Epithelial cell of esophagus (primary cell): Measurements from ENCODE around the gene FOXP4.

Experiments used
- DNase-seq: peaks from one replicate; pipeline ENCODE4 v3.0.0; 2010; ENCODE audit warnings: low read depth
- H3K4me3 ChIP-seq: 2 replicates; pipeline ENCODE4 v1.5.1; 2011; ENCODE audit warnings: mild to moderate bottlenecking, low read length, control low read depth
- TF ChIP-seq, protein P1 (sequence below): IDR thresholded peaks from 2 replicates; pipeline ENCODE4 v1.5.1; 2011; ENCODE audit warnings: low read depth, mild to moderate bottlenecking, low read length, control low read depth, inconsistent platforms; ENCODE audit not compliant: insufficient read depth; ENCODE audit errors: missing control alignments

FOXP4 gene

DNA sequence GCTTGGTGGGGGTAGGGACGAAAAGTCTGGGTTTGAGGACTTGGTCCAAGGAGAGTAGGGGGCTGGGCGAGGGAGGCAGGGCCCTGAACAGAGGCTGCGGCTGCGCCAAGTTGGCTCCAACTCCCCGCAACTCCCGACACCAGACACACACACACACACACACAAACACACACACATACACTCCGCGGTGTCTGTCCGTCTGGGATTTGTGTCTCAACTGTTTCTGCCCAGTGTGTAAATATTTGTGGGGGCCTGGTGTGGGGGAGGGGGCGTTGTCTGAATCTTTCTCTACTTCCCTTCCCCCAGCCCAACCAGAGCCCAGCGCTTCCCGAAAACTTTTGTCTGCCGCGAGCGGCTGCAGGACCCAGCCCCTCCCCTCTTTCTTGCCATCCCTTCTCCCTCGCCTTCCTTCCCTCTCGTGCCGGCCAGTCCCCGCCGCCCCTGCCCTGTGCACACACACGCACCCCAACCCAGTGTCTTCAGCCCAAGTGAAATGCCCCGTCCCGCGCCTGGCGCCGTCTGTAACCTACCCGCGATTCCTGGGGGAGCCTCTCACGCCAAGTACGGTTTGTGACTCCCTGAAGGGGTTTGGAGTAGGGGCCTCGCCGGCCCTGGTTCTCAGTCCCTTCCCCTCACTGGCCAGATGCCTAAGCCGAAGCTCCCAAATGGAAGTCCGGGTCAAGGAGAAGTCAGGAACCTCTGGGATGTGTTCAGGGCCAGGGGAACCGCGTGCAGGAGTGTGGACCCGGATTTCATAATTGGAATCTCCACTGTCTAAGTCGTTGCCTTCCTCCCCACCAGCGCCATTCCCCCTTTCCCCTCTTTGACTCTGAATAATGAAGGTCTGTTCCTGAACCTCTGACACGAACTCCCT, 93.0 kb downstream of the FOXP4 start:
- peak; percentile 28 for DNase-seq
- H3K4me3 ChIP-seq = peak overlapping the region; percentile 86
- TF ChIP-seq, protein P1, sequence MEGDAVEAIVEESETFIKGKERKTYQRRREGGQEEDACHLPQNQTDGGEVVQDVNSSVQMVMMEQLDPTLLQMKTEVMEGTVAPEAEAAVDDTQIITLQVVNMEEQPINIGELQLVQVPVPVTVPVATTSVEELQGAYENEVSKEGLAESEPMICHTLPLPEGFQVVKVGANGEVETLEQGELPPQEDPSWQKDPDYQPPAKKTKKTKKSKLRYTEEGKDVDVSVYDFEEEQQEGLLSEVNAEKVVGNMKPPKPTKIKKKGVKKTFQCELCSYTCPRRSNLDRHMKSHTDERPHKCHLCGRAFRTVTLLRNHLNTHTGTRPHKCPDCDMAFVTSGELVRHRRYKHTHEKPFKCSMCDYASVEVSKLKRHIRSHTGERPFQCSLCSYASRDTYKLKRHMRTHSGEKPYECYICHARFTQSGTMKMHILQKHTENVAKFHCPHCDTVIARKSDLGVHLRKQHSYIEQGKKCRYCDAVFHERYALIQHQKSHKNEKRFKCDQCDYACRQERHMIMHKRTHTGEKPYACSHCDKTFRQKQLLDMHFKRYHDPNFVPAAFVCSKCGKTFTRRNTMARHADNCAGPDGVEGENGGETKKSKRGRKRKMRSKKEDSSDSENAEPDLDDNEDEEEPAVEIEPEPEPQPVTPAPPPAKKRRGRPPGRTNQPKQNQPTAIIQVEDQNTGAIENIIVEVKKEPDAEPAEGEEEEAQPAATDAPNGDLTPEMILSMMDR = no peak

GRCh38 chr6:41639809-41640371, 93.7 kb downstream of the FOXP4 start:
- no peak overlapping the region for H3K4me3 ChIP-seq
- TF ChIP-seq, protein P1 = no peak
- no peak for DNase-seq

DNA sequence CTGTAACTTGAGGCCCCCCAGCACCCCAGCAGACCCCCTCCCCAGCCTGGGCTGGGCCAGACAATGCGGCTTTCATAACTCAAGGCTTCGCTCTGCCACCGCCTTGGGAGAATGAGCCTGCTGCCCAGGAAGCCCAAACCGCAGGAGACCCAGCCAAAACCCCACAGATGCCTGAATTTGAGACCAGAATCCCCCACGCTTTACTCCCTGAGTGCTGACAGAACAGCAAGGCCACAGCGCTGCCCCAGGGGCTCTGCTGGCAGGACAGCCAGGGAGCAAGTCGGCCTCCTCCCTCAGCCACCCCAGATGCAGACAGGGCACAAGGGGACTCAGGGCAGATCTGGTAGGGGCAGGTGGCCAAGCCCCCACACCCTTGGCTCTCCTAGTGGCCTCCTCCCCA, 94.2 kb downstream of the FOXP4 start:
- DNase-seq = no peak
- no peak overlapping the region for H3K4me3 ChIP-seq
- TF ChIP-seq, protein P1 = no peak

GRCh38 chr6:41641352-41641925, 95.3 kb downstream of the FOXP4 start:
- DNase-seq = no peak
- TF ChIP-seq, protein P1 = no peak
- no peak overlapping the region for H3K4me3 ChIP-seq

GRCh38 chr6:41642090-41642959, 96.1 kb downstream of the FOXP4 start:
- TF ChIP-seq, protein P1 = no peak
- no peak overlapping the region for H3K4me3 ChIP-seq
- DNase-seq = no peak

DNA sequence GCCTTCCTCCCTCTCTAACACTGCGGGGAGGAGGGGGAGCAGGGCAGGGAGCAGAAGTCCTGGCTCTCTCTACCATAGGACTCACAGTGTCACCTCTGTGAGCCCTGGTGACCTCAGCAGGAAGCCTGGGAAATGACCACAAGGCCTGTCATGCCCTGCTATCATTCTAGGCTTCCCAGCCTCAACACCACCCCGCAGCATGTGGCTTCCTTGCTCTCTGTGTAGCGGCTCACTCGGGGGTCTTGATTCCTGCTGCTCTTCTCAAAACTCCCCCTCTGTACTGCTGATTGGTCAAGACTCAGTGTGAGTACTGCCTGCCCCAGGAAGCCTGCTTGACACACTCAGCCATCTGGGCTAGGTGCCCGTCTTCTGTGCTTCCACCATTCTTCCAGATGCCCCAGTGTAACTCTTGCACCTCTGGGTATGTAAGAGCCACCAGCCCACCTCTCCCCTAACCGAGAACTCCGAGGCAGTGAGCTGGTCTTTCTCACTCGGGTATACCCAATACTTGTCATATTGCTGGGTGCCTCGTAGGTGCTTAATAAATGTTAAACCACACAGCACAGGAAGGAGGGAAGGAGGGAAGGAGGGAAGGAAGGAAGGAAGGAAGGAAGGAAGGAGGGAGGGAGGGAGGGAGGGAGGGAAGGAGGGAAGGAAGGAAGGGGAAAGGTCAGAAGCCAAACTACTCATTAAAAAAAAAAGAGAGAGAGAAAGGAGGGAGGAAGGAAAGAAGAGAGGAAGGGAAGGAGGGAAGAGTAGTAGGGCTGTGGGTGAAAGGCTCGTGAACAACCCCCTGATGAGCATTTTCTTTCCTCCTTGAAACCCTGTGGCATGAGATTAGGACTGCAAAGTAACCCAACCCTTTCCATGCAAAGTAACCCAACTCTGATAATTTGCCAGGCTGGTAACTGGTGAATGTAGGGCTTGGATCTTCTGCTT, 97.0 kb downstream of the FOXP4 start:
- TF ChIP-seq, protein P1 = no peak
- H3K4me3 ChIP-seq = no peak overlapping the region
- DNase-seq = no peak
